Stimulated activated CD8-positive, alpha-beta memory T cell treated with anti-CD3 and anti-CD28 coated beads, Interleukin-4, amount 100 ng/mL, for 24 hours (primary cell): ENCODE results near the gene CEP85.
"Not testable (repeated sequence)": the region's sequence is repeated elsewhere in the genome, so short reads cannot be mapped to it uniquely, and the experiment has no call there.

ENCODE experiments used
- DNase-seq: peaks from one replicate; pipeline ENCODE4 v3.0.0-alpha.2; 2020; ENCODE audit warnings: low read depth

The CEP85 gene

DNA sequence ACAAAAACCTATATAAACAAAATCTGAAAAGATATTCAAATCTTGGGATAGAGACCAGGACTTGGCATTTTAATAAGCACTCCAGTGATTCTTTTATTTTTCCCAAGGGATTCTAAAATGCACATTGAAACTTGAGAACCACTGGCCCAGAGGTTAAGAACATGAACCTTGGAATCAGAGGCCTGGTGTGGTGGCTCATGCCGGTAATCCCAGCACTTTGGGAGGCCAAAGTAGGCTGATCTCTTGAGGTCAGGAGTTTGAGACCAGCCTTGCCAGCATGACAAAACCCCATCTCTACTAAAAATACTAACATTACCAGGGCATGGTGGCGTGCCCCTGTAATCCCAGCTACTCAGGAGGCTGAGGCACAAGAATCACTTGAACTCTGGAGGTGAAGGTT is 12.9 kb upstream of the CEP85 start:
- no peak for DNase-seq

GRCh38 chr1:26224606-26225005 is 9.4 kb upstream of the CEP85 start:
- no peak for DNase-seq

DNA sequence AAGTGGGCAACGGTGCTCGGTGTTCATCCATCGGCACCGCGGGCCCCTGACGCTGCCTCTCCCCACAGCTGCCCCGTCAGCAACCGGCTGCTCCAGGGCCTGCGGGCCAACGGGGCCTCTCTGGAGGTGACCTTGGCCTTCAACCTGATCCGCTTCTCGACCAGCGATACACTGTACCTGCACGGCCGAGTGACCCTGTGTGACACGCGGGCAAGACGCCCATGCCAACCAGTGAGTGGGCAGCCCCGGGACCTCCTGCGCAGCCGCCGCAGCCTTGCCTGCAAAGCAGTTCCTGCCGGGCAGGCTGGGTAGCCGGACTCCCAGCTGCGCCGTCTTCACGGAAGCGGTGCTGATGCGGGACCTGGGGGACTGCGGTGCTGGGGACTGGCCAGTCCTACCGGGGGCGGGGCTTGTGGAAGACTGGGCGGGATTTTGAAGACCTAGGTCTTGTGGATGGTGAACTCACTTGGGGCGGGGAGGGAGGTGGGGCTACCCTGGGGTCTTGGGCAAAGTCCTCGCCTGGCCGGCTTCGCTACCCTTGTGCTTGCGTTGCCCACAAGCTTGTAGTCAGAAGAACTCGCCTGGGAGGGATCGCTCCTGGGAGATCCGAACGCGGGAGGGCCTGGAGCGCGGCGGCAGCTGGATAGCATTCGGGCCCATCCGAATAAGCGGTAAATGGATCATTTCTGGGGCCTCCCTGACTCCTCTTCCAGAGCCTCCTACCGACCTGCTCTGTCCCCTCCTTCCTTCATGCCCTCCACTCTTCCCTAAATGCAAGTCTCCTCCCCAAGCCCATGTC is 8.8 kb upstream of the CEP85 start:
- DNase-seq: peak; percentile 35

DNA sequence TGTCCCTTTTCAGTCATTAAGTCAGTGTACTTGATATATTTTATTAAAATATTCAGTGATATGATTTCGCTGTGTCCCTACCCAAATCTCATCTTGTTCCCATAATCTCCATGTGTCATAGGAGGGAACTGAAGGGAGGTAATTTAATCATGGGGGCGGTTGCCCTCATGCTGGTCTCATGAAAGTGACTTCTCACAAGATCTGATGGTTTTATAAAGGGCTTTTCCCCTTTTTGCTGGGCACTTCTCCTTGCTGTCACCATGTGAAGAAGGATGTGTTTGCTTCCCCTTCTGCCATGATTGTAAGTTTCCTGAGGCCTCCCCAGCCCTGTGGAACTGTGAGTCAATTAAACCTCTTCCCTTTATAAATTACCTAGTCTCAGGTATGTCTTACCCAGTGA is 3.3 kb upstream of the CEP85 start:
- DNase-seq: not testable (repeated sequence)

DNA sequence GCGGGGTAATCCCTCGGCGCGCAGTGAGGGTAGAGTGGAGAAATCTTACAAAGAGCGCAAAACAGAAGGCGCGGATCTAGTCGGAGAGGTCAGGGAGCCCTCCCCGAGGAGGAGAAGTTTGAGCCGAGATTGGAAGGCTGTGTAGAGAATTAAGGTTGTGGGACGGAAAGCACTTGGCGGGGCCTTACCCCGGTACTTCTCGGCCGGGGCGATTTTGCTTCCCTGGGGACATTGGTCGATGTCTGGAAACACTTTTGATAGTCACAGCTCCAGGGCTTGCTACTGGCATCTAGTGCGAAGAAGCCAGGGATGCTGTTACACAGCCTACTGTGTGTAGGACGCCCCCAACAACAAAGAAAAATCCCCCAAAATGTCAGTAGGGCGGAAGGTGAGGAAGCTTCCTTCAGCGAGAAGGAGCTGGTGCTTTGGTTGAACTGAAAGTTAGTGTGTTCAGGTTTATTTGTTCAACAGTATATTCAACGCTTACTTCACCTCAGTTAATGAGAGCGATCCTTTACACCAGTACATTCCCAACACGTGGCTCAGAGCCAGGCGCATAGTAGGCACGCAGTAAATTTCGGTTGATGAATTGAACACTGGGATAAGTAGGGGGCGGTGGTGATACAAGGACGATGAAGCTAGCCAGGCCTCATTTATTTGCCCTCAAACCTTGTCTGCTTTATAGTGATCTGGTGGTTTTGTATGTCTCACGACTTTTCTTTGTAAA is 807 bp downstream of the CEP85 start:
- no peak for DNase-seq

- DNase-seq: no peak
Measured at GRCh38 chr1:26237230-26237966, 3.4 kb downstream of the CEP85 start.

- DNase-seq: no peak
Measured at GRCh38 chr1:26239936-26240335, 5.9 kb downstream of the CEP85 start.

GRCh38 chr1:26252718-26253117 is 18.7 kb downstream of the CEP85 start:
- DNase-seq: no peak

DNA sequence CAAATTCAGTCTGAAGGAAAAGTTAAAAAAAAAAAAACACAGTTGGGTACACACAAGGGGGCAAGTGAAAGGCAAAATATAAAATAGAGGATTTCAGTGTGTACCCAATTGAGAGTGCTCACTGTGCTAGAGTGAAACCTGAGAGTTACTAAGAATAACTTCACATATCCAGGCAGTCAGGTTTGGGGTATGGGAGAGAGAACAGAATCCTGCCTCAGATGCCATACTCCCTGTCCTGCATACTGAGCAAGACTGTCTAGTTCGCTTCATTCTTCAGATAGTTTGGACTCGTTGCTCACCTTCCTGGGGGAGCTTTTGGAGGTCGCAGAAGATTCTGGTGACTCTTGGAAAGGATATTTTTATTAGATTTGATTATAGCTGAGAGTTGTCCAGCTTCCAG is 20.4 kb downstream of the CEP85 start:
- DNase-seq: no peak

- no peak for DNase-seq
Measured at GRCh38 chr1:26257222-26257621, 23.2 kb downstream of the CEP85 start.

- DNase-seq: no peak
Measured at GRCh38 chr1:26259005-26259404, 25.0 kb downstream of the CEP85 start.

DNA sequence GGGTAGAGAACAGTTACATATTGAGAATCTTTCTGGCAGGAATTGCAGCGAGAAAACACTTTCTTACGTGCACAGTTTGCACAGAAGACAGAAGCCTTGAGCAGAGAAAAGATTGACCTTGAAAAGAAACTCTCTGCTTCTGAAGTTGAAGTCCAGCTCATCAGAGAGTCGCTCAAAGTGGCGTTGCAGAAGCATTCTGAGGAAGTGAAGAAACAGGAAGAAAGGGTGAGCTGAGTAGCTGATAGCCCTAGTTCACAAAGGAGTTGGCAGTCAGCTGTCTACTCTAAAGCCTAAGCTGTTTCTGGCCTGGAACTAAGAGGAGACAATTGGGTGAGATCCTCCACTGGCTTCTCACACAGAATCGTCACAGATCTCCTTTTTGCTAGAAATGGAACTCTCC is 25.6 kb downstream of the CEP85 start:
- no peak for DNase-seq

DNA sequence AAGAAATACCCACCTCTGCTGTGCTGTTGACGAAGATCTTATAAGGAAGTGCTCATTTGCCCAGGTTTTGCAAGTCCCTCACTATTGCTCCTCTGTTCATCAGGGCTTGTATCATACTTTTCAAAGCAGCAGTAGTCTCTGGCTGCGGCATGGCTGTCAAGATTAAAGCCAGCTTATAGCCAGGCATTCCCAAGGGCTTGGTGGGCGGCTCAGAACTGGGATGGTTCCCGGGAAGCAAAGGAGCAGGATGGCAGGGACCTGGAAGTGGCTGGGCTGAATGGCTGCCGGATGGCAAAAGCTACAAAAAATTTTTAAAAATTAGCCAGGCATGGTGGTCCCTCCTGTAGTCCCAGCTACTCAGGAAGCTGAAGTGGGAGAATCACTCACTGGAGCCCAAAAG is 29.2 kb downstream of the CEP85 start:
- DNase-seq: no peak

- DNase-seq: no peak
Measured at GRCh38 chr1:26265405-26265804, 31.4 kb downstream of the CEP85 start.

- DNase-seq: no peak
Measured at GRCh38 chr1:26268290-26269197, 34.5 kb downstream of the CEP85 start.

DNA sequence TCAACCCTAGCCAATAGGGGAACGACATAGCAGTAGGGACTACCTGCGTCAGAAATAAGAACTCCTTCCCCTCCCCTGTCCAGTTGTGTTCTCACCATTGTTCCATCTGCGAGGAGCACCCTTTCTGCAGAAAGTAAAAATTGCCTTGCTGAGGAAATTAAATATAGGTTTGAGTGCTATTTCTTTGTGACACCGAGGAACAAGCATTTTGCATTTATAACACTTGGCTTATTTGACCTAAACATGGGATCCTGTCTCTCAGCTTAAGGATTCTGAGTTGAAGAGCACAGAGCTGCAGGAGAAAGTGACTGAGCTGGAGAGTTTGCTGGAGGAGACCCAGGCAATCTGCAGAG is 35.2 kb downstream of the CEP85 start:
- DNase-seq: no peak

- DNase-seq: no peak
Measured at GRCh38 chr1:26274801-26275425, 40.9 kb downstream of the CEP85 start.

- DNase-seq: peak; percentile 72
Measured at GRCh38 chr1:26275580-26276431, 41.8 kb downstream of the CEP85 start.

GRCh38 chr1:26276432-26276838 is 42.4 kb downstream of the CEP85 start:
- DNase-seq: no peak

- no peak for DNase-seq
Measured at GRCh38 chr1:26277261-26277661, 43.3 kb downstream of the CEP85 start.

GRCh38 chr1:26277719-26278118 is 43.7 kb downstream of the CEP85 start:
- no peak for DNase-seq
